HG03521 (cell line): ENCODE data around the gene DPF3.
"Not testable (repeated sequence)": the region's sequence is repeated elsewhere in the genome, so short reads cannot be mapped to it uniquely, and the experiment has no call there.

Experiments
- ATAC-seq: cut with Tn5 transposase; IDR thresholded peaks from one replicate; pipeline ENCODE4 v1.9.1; 2021; ENCODE audit warnings: mild to moderate bottlenecking, moderate library complexity; ENCODE audit not compliant: unreplicated experiment

The DPF3 gene

GRCh38 chr14:72881543-72881942 is 12.4 kb downstream of the DPF3 start:
- no peak for ATAC-seq

- no peak for ATAC-seq
These were observed 13.1 kb downstream of the DPF3 start for GRCh38 chr14:72880820-72881219.

GRCh38 chr14:72880164-72880563 is 13.7 kb downstream of the DPF3 start:
- ATAC-seq = no peak

- ATAC-seq = no peak
These were observed 14.5 kb downstream of the DPF3 start for GRCh38 chr14:72879431-72879830.

GRCh38 chr14:72878746-72879145 is 15.2 kb downstream of the DPF3 start:
- no peak for ATAC-seq

- ATAC-seq = no peak
These were observed 17.2 kb downstream of the DPF3 start for GRCh38 chr14:72876710-72877063.

- ATAC-seq = no peak
These were observed 17.7 kb downstream of the DPF3 start for GRCh38 chr14:72876005-72876709.

- not testable (repeated sequence) for ATAC-seq
These were observed 23.0 kb downstream of the DPF3 start for GRCh38 chr14:72870878-72871277.

- no peak for ATAC-seq
These were observed 24.2 kb downstream of the DPF3 start for GRCh38 chr14:72869407-72870329.

- ATAC-seq = no peak
These were observed 25.4 kb downstream of the DPF3 start for GRCh38 chr14:72868500-72868899.

- no peak for ATAC-seq
These were observed 29.1 kb downstream of the DPF3 start for GRCh38 chr14:72864712-72865365.

- no peak for ATAC-seq
These were observed 30.5 kb downstream of the DPF3 start for GRCh38 chr14:72863216-72864006.

- ATAC-seq = no peak
These were observed 37.2 kb downstream of the DPF3 start for GRCh38 chr14:72856530-72857266.

- no peak for ATAC-seq
These were observed 38.0 kb downstream of the DPF3 start for GRCh38 chr14:72855913-72856312.

GRCh38 chr14:72852194-72852593 is 41.7 kb downstream of the DPF3 start:
- ATAC-seq = no peak

GRCh38 chr14:72851635-72852034 is 42.3 kb downstream of the DPF3 start:
- no peak for ATAC-seq

- no peak for ATAC-seq
These were observed 43.5 kb downstream of the DPF3 start for GRCh38 chr14:72850360-72850759.

- no peak for ATAC-seq
These were observed 44.7 kb downstream of the DPF3 start for GRCh38 chr14:72849222-72849621.

GRCh38 chr14:72847721-72848120 is 46.2 kb downstream of the DPF3 start:
- ATAC-seq = no peak

GRCh38 chr14:72845683-72846082 is 48.2 kb downstream of the DPF3 start:
- no peak for ATAC-seq
